ENCODE results near the gene ANKEF1.

ANKEF1 gene

DNA sequence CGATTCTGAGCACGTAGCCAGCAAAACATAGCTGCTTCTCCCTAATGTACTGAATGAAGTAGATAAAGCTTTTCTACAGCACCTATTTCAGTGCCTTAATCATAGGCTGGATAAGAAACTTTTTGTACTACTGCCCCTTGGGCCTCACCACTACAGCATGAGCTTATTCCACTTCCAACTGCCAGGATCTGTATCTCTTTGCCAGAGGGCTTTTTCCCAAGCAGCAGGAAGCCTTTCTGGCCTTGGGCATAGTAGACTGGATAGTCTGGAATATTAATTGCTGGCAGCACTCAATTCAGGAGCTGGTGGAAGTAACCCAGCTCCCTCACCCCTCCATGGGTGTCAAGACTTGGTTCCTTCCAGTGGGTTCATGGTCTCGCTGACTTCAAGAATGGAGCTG, 43.6 kb downstream of the ANKEF1 start:
- ATAC-seq (ENCODE audit: insufficient read depth, low read depth) (no peak), DNase-seq (no peak)
- no peak overlapping the region for H2AFZ ChIP-seq (ENCODE audit: low read depth, low read length)
- no peaks in the 10 kb centered on the region for H3K79me2 ChIP-seq (ENCODE audit: insufficient read depth, low read length)
- TF ChIP-seq EZH2 (IDR thresholded peaks at IDR 0.05; ENCODE audit: borderline replicate concordance, low read depth, low read length, severe bottlenecking), result no peak
- TF ChIP-seq, protein P1, sequence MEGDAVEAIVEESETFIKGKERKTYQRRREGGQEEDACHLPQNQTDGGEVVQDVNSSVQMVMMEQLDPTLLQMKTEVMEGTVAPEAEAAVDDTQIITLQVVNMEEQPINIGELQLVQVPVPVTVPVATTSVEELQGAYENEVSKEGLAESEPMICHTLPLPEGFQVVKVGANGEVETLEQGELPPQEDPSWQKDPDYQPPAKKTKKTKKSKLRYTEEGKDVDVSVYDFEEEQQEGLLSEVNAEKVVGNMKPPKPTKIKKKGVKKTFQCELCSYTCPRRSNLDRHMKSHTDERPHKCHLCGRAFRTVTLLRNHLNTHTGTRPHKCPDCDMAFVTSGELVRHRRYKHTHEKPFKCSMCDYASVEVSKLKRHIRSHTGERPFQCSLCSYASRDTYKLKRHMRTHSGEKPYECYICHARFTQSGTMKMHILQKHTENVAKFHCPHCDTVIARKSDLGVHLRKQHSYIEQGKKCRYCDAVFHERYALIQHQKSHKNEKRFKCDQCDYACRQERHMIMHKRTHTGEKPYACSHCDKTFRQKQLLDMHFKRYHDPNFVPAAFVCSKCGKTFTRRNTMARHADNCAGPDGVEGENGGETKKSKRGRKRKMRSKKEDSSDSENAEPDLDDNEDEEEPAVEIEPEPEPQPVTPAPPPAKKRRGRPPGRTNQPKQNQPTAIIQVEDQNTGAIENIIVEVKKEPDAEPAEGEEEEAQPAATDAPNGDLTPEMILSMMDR (IDR thresholded peaks at IDR 0.05; ENCODE audit: borderline replicate concordance, extremely low read depth, low read length, poor library complexity, severe bottlenecking), result no peak
- no peak overlapping the region for H3K4me2 ChIP-seq (ENCODE audit: insufficient read depth, low read length)
- no peaks in the 10 kb centered on the region for H3K4me1 ChIP-seq (ENCODE audit: insufficient read depth, low read length)
- H3K27ac ChIP-seq (ENCODE audit: low read length), result no peak overlapping the region
- no peaks in the 10 kb centered on the region for H3K36me3 ChIP-seq (ENCODE audit: insufficient read depth, low read length)
- H4K20me1 ChIP-seq (ENCODE audit: insufficient read depth, low read length), result no peaks in the 10 kb centered on the region
- peaks cover 4% of the 10 kb centered on the region for H3K27me3 ChIP-seq (ENCODE audit: insufficient read depth, low read length, poor library complexity)
- no peaks in the 10 kb centered on the region for H3K9me3 ChIP-seq (ENCODE audit: insufficient read depth, low read length, severe bottlenecking)
- H3K9ac ChIP-seq (ENCODE audit: low read depth, low read length), result no peak overlapping the region
- H3K4me3 ChIP-seq (ENCODE audit: low read depth in 1 of 2, low read length in 2 of 2), result no peak overlapping the region

DNA sequence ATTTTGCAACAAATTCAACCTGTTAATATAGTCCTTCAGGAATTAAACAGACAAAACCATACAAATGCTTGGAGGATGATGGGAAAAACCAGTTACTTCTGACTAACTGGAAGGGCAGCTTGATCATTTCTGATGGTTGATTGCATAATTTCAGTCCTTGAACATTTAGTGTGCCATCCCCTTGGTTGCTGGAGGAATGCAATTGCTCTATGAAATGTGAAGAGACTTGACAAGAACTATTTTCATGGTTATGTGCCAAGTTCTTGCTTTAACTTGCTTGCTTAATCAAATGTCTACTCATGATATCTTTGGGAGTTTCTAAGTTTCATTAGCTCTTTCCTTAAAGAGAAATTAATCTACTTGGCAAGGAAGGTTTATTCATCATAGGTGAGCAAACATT, 45.2 kb downstream of the ANKEF1 start:
- H3K4me1 ChIP-seq (ENCODE audit: insufficient read depth, low read length), result no peaks in the 10 kb centered on the region
- H3K79me2 ChIP-seq (ENCODE audit: insufficient read depth, low read length), result no peaks in the 10 kb centered on the region
- TF ChIP-seq EZH2 (IDR thresholded peaks at IDR 0.05; ENCODE audit: borderline replicate concordance, low read depth, low read length, severe bottlenecking), result no peak
- TF ChIP-seq, protein P1 (IDR thresholded peaks at IDR 0.05; ENCODE audit: borderline replicate concordance, extremely low read depth, low read length, poor library complexity, severe bottlenecking), result no peak
- H3K9ac ChIP-seq (ENCODE audit: low read depth, low read length), result no peak overlapping the region
- no peaks in the 10 kb centered on the region for H3K36me3 ChIP-seq (ENCODE audit: insufficient read depth, low read length)
- H4K20me1 ChIP-seq (ENCODE audit: insufficient read depth, low read length), result no peaks in the 10 kb centered on the region
- H2AFZ ChIP-seq (ENCODE audit: low read depth, low read length), result no peak overlapping the region
- H3K4me2 ChIP-seq (ENCODE audit: insufficient read depth, low read length), result no peak overlapping the region
- no peak overlapping the region for H3K4me3 ChIP-seq (ENCODE audit: low read depth in 1 of 2, low read length in 2 of 2)
- no peak overlapping the region for H3K27ac ChIP-seq (ENCODE audit: low read length)
- ATAC-seq (ENCODE audit: insufficient read depth, low read depth) (no peak), DNase-seq (no peak)
- peaks cover 4% of the 10 kb centered on the region for H3K27me3 ChIP-seq (ENCODE audit: insufficient read depth, low read length, poor library complexity)
- peaks cover 2% of the 10 kb centered on the region for H3K9me3 ChIP-seq (ENCODE audit: insufficient read depth, low read length, severe bottlenecking)

DNA sequence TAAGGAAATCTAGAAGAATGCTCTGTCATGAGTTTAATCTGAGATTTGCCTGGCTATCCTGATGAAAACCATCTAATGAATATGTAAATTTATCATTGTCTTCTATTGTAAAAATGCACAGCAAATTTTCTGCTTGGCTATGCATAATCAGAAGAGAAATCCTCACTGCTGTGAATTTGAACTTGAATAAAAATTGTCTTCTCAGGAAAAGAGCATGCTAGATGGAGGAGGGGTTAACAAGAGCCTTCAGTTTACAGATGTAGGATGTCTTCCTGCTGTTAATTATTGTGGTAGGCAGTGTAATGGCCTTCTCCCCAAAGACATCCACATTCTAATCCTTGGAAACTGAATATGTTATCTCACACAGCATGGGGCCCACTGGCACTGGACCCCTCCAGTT, 45.8 kb downstream of the ANKEF1 start:
- Histone ChIP-seq H3K27me3 (ENCODE audit: insufficient read depth, low read length, poor library complexity) (peaks cover 3% of the 10 kb centered on the region), H3K4me1 (ENCODE audit: insufficient read depth, low read length) (no peaks in the 10 kb centered on the region), H3K9me3 (ENCODE audit: insufficient read depth, low read length, severe bottlenecking) (peaks cover 2% of the 10 kb centered on the region), H3K4me2 (ENCODE audit: insufficient read depth, low read length) (no peak overlapping the region), H4K20me1 (ENCODE audit: insufficient read depth, low read length) (no peaks in the 10 kb centered on the region), H3K4me3 (ENCODE audit: low read depth in 1 of 2, low read length in 2 of 2) (no peak overlapping the region), H3K36me3 (ENCODE audit: insufficient read depth, low read length) (no peaks in the 10 kb centered on the region), H3K9ac (ENCODE audit: low read depth, low read length) (no peak overlapping the region), H3K27ac (ENCODE audit: low read length) (no peak overlapping the region), H3K79me2 (ENCODE audit: insufficient read depth, low read length) (no peaks in the 10 kb centered on the region), H2AFZ (ENCODE audit: low read depth, low read length) (no peak overlapping the region)
- ATAC-seq (ENCODE audit: insufficient read depth, low read depth) (no peak), DNase-seq (no peak)
- TF ChIP-seq EZH2 (IDR thresholded peaks at IDR 0.05; ENCODE audit: borderline replicate concordance, low read depth, low read length, severe bottlenecking), result no peak

DNA sequence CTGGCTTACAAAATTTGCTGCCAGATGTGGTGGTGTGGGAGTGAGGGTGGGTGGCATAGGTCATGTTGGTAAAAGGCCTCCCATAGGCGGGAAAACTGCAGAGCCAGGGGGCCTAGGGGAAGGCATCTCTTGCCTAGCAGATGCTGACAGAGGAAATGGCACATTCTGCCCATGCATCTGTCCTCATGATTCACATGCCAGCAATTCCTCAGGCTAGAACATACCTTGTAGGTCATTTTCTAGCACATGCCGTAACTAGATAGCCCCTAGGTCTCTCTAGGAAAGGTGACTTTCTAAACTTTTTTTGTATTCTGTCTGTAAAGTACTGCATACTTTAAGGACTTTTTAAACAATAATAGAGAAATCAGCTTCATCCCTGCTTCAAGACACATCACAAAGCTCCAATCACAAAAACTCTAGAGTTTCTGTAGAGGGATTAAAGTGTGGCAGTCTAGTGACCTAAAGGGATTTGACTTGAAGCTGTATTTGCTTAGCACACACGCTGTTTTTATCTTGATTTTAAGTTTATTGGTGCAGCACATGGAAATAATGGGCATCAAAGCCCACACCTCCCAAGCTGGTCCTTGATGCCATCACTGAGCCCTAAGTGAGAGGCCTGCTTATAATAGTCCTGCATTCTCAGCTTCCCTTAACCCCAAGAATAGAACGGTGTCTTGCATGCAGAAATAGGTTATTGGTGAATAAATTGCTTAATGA, 55.2 kb downstream of the ANKEF1 start:
- no peaks in the 10 kb centered on the region for H3K4me1 ChIP-seq (ENCODE audit: insufficient read depth, low read length)
- no peak overlapping the region for H3K4me3 ChIP-seq (ENCODE audit: low read depth in 1 of 2, low read length in 2 of 2)
- no peak overlapping the region for H3K27ac ChIP-seq (ENCODE audit: low read length)
- no peak overlapping the region for H3K9ac ChIP-seq (ENCODE audit: low read depth, low read length)
- no peaks in the 10 kb centered on the region for H3K27me3 ChIP-seq (ENCODE audit: insufficient read depth, low read length, poor library complexity)
- ATAC-seq (ENCODE audit: insufficient read depth, low read depth), result no peak
- no peak for DNase-seq
- no peak for TF ChIP-seq EZH2 (IDR thresholded peaks at IDR 0.05; ENCODE audit: borderline replicate concordance, low read depth, low read length, severe bottlenecking)
- TF ChIP-seq, protein P1 (IDR thresholded peaks at IDR 0.05; ENCODE audit: borderline replicate concordance, extremely low read depth, low read length, poor library complexity, severe bottlenecking), result no peak
- no peaks in the 10 kb centered on the region for H3K79me2 ChIP-seq (ENCODE audit: insufficient read depth, low read length)
- H3K4me2 ChIP-seq (ENCODE audit: insufficient read depth, low read length), result no peak overlapping the region
- H3K36me3 ChIP-seq (ENCODE audit: insufficient read depth, low read length), result no peaks in the 10 kb centered on the region
- no peak overlapping the region for H2AFZ ChIP-seq (ENCODE audit: low read depth, low read length)
- no peaks in the 10 kb centered on the region for H3K9me3 ChIP-seq (ENCODE audit: insufficient read depth, low read length, severe bottlenecking)
- H4K20me1 ChIP-seq (ENCODE audit: insufficient read depth, low read length), result no peaks in the 10 kb centered on the region

Data from DND-41 (cell line).